GM19351 (cell line): ENCODE measurements around the gene ASTN2.

Experiments
- ATAC-seq: cut with Tn5 transposase; IDR thresholded peaks from one replicate; pipeline ENCODE4 v1.9.1; 2021; ENCODE audit warnings: mild to moderate bottlenecking, moderate library complexity; ENCODE audit not compliant: unreplicated experiment

The ASTN2 gene

GRCh38 chr9:116774421-116775180 lies 640.3 kb downstream of the ASTN2 start:
- ATAC-seq = no peak

- ATAC-seq = no peak
These were observed 647.6 kb downstream of the ASTN2 start for GRCh38 chr9:116767219-116767618.

- no peak for ATAC-seq
These were observed 649.8 kb downstream of the ASTN2 start for GRCh38 chr9:116765011-116765410.

- ATAC-seq = no peak
These were observed 651.1 kb downstream of the ASTN2 start for GRCh38 chr9:116763770-116764169.

GRCh38 chr9:116760636-116761035 lies 654.2 kb downstream of the ASTN2 start:
- ATAC-seq = no peak

GRCh38 chr9:116757030-116757429 lies 657.8 kb downstream of the ASTN2 start:
- ATAC-seq = no peak

- no peak for ATAC-seq
These were observed 661.5 kb downstream of the ASTN2 start for GRCh38 chr9:116753389-116753788.

GRCh38 chr9:116750510-116750909 lies 664.3 kb downstream of the ASTN2 start:
- no peak for ATAC-seq

- no peak for ATAC-seq
These were observed 665.1 kb downstream of the ASTN2 start for GRCh38 chr9:116749772-116750171.

GRCh38 chr9:116749176-116749575 lies 665.7 kb downstream of the ASTN2 start:
- ATAC-seq = no peak

GRCh38 chr9:116741742-116742141 lies 673.1 kb downstream of the ASTN2 start:
- no peak for ATAC-seq

- no peak for ATAC-seq
These were observed 673.6 kb downstream of the ASTN2 start for GRCh38 chr9:116741086-116741740.

- ATAC-seq = peak; percentile 71
These were observed 677.7 kb downstream of the ASTN2 start for GRCh38 chr9:116737152-116737546.

- ATAC-seq = no peak
These were observed 678.3 kb downstream of the ASTN2 start for GRCh38 chr9:116736399-116737151.

- no peak for ATAC-seq
These were observed 681.7 kb downstream of the ASTN2 start for GRCh38 chr9:116733010-116733641.

- ATAC-seq = no peak
These were observed 688.3 kb downstream of the ASTN2 start for GRCh38 chr9:116726602-116727001.

- no peak for ATAC-seq
These were observed 690.7 kb downstream of the ASTN2 start for GRCh38 chr9:116724123-116724522.

- no peak for ATAC-seq
These were observed 692.9 kb downstream of the ASTN2 start for GRCh38 chr9:116721944-116722343.

- ATAC-seq = no peak
These were observed 693.4 kb downstream of the ASTN2 start for GRCh38 chr9:116721411-116721810.

- no peak for ATAC-seq
These were observed 694.7 kb downstream of the ASTN2 start for GRCh38 chr9:116720111-116720510.

GRCh38 chr9:116718111-116718510 lies 696.7 kb downstream of the ASTN2 start:
- ATAC-seq = no peak
